Measurements from ENCODE around the gene ZDHHC4.

ZDHHC4 gene

DNA sequence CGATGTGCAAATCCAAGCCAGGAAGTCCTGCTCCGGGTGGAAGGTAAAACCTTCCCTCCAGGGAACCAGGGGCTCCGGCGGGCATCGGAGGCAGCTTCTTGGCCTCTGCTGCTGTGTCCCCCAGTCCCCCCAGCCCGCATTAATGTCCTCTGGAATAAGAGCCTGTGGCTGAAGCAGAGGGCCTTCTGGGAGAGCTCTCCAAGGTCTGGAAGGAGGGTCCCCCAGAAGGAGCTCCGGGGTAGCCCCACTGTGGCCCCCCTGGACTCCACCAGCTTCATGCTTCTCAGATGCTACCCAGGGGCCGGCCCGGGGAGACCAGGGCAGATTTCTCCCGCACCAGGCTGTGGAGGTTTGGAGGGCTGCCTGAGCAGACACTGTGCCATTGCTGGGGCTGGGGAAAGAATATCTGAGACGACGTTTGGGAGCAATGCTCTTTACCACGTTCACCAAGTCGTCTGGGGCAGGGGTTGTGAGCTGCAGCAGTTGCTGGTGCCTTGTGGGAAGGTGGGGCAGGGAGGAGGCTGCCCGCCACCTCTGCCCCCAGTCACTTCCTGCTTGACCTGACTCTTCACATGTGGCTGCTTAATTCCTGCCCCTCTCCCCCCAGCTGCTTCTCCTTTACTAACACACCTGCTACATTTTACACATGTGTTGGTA, 46.5 kb downstream of the ZDHHC4 start:
- CTCF ChIA-PET = no interaction called here
- TF ChIP-seq, protein P1, sequence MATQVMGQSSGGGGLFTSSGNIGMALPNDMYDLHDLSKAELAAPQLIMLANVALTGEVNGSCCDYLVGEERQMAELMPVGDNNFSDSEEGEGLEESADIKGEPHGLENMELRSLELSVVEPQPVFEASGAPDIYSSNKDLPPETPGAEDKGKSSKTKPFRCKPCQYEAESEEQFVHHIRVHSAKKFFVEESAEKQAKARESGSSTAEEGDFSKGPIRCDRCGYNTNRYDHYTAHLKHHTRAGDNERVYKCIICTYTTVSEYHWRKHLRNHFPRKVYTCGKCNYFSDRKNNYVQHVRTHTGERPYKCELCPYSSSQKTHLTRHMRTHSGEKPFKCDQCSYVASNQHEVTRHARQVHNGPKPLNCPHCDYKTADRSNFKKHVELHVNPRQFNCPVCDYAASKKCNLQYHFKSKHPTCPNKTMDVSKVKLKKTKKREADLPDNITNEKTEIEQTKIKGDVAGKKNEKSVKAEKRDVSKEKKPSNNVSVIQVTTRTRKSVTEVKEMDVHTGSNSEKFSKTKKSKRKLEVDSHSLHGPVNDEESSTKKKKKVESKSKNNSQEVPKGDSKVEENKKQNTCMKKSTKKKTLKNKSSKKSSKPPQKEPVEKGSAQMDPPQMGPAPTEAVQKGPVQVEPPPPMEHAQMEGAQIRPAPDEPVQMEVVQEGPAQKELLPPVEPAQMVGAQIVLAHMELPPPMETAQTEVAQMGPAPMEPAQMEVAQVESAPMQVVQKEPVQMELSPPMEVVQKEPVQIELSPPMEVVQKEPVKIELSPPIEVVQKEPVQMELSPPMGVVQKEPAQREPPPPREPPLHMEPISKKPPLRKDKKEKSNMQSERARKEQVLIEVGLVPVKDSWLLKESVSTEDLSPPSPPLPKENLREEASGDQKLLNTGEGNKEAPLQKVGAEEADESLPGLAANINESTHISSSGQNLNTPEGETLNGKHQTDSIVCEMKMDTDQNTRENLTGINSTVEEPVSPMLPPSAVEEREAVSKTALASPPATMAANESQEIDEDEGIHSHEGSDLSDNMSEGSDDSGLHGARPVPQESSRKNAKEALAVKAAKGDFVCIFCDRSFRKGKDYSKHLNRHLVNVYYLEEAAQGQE (tag by site-specific recombination; IDR thresholded peaks at IDR 0.05) = peak; percentile 61; the same call in 1 of the 2 replicates
- TF ChIP-seq ZNF350 (tag by site-specific recombination; IDR thresholded peaks at IDR 0.05) = no peak

DNA sequence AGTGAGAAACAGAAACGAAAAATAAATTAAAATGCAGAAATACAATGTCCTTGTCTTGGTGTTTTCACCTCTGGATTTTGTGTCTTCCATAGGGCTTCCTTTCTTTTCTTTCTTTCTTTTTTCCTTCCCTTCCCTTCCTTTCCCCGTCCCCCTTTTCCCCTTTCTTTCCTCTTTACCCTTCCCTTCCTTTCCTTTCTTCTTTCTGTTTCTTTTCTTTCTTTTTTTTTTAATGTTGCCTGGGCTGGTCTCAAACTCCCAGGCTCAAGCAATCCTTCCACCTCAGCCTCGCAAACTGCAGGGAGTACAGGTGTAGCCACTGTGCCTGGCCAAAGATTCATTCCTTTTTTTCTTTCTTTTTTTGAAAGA, 47.0 kb downstream of the ZDHHC4 start:
- Histone ChIP-seq H3K27ac (ENCODE audit: extremely low read depth, low read depth, low read length) (no peak overlapping the region), H3K4me1 (ENCODE audit: control insufficient read depth, insufficient read depth, low read length) (no peaks in the 10 kb centered on the region), H3K36me3 (ENCODE audit: control insufficient read depth in 2 of 2, insufficient read depth in 1 of 2, low read length in 2 of 2) (peaks cover 4 to 31% of the 10 kb centered on the region in 2 experiments; a peak in 2 of 3 replicates), H3K9me3 (ENCODE audit: control insufficient read depth, insufficient read depth, low read depth, low read length) (no peaks in the 10 kb centered on the region), H3K4me3 (ENCODE audit: low read depth, low read length) (no peak overlapping the region)
- ChIA-PET CTCF (no interaction called here), POLR2A (no interaction called here)
- TF ChIP-seq ZNF398 (tag by site-specific recombination; IDR thresholded peaks at IDR 0.05) (no peak), PRDM1 (tag by site-specific recombination; IDR thresholded peaks at IDR 0.05) (peak; percentile 64)

More for the DNA sequence above, 46.5 kb downstream of the ZDHHC4 start:
- Histone ChIP-seq H3K9me3 (ENCODE audit: control insufficient read depth, insufficient read depth, low read depth, low read length) (no peaks in the 10 kb centered on the region), H3K27ac (ENCODE audit: extremely low read depth, low read depth, low read length) (no peak overlapping the region), H3K4me1 (ENCODE audit: control insufficient read depth, insufficient read depth, low read length) (no peaks in the 10 kb centered on the region), H3K36me3 (ENCODE audit: control insufficient read depth in 2 of 2, insufficient read depth in 1 of 2, low read length in 2 of 2) (peaks cover 7 to 31% of the 10 kb centered on the region in 2 experiments; a peak in 2 of 3 replicates), H3K4me3 (ENCODE audit: low read depth, low read length) (no peak overlapping the region)
- POLR2A ChIA-PET = no interaction called here

DNA sequence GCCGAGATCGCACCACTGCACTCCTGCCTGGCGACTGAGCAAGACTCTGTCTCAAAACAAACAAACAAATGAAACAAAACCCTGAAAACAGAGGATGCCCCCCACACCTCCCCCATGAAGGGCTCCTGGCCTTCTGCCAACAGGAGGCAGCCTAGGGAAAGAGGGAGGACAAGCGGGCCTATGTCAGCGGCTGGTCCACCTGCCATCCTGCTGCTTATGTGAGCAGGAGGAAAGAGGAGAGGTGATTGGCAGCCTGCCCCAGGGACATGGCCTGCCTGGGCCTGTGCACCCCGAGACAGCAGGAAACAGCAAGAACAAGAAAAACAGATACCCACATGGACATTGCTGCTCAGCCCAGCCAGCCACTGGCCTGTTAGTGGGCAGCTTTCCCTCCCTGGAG, 50.8 kb downstream of the ZDHHC4 start:
- Histone ChIP-seq H3K36me3 (ENCODE audit: control insufficient read depth in 2 of 2, insufficient read depth in 1 of 2, low read length in 2 of 2) (peaks cover 4 to 10% of the 10 kb centered on the region in 2 experiments; a peak in 2 of 3 replicates), H3K9me3 (ENCODE audit: control insufficient read depth, insufficient read depth, low read depth, low read length) (no peaks in the 10 kb centered on the region), H3K27ac (ENCODE audit: extremely low read depth, low read depth, low read length) (no peak overlapping the region), H3K4me1 (ENCODE audit: control insufficient read depth, insufficient read depth, low read length) (no peaks in the 10 kb centered on the region), H3K4me3 (ENCODE audit: low read depth, low read length) (no peak overlapping the region)
- no peak for TF ChIP-seq ZNF747 (tag by site-specific recombination; IDR thresholded peaks at IDR 0.05)
- peak; percentile 46; the same call in 1 of the 2 replicates for TF ChIP-seq ZNF398 (tag by site-specific recombination; IDR thresholded peaks at IDR 0.05)
- no peak for TF ChIP-seq WT1 (tag by site-specific recombination; IDR thresholded peaks at IDR 0.05)
- ChIA-PET POLR2A (no interaction called here), CTCF (interaction anchor here (0.6 kb wide), 1 partner anchor 81 kb away, joined by 3 read pairs; no protein-coding TSS in a partner anchor)

GRCh38 chr7:6630007-6630849, 53.0 kb downstream of the ZDHHC4 start:
- ChIA-PET POLR2A (interaction anchor here (0.6 kb wide), 1 partner anchor 267 kb away, joined by 3 read pairs; no protein-coding TSS in a partner anchor), CTCF (no interaction called here)
- H3K36me3 ChIP-seq (ENCODE audit: control insufficient read depth in 2 of 2, insufficient read depth in 1 of 2, low read length in 2 of 2) = no peaks in the 10 kb centered on the region; a peak in 1 of 3 replicates
- H3K4me3 ChIP-seq (ENCODE audit: low read depth, low read length) = no peak overlapping the region
- H3K27ac ChIP-seq (ENCODE audit: extremely low read depth, low read depth, low read length) = no peak overlapping the region
- H3K9me3 ChIP-seq (ENCODE audit: control insufficient read depth, insufficient read depth, low read depth, low read length) = no peaks in the 10 kb centered on the region
- H3K4me1 ChIP-seq (ENCODE audit: control insufficient read depth, insufficient read depth, low read length) = no peaks in the 10 kb centered on the region
- TF ChIP-seq EGR2 (tag by site-specific recombination; IDR thresholded peaks at IDR 0.05; ENCODE audit: low read depth) (peak; percentile 83), OVOL3 (tag by site-specific recombination; IDR thresholded peaks at IDR 0.05) (no peak), ZNF114 (tag by site-specific recombination; IDR thresholded peaks at IDR 0.05) (no peak), ZNF558 (tag by site-specific recombination; IDR thresholded peaks at IDR 0.05) (no peak), KLF16 (tag by site-specific recombination; IDR thresholded peaks at IDR 0.05) (no peak), ZNF18 (tag by site-specific recombination; IDR thresholded peaks at IDR 0.05) (no peak), ZNF626 (tag by site-specific recombination; IDR thresholded peaks at IDR 0.05) (no peak), ZFHX2 (tag by site-specific recombination; conservative IDR thresholded peaks at IDR 0.05) (peak; percentile 79), GLI2 (tag by site-specific recombination; IDR thresholded peaks at IDR 0.05; ENCODE audit: borderline replicate concordance, low read depth) (no peak)

Data from HEK293 (cell line).